Measurements from ENCODE around the gene POLR2E. TPM values are rescaled to one million over a fixed set of nuclear protein-coding genes. Genes with fewer than 3 reads are reported as not detected.

POLR2E gene
- polyA plus RNA-seq, 1 of the 3 experiments (the other 2 are of a cell fraction) = 283 TPM

DNA sequence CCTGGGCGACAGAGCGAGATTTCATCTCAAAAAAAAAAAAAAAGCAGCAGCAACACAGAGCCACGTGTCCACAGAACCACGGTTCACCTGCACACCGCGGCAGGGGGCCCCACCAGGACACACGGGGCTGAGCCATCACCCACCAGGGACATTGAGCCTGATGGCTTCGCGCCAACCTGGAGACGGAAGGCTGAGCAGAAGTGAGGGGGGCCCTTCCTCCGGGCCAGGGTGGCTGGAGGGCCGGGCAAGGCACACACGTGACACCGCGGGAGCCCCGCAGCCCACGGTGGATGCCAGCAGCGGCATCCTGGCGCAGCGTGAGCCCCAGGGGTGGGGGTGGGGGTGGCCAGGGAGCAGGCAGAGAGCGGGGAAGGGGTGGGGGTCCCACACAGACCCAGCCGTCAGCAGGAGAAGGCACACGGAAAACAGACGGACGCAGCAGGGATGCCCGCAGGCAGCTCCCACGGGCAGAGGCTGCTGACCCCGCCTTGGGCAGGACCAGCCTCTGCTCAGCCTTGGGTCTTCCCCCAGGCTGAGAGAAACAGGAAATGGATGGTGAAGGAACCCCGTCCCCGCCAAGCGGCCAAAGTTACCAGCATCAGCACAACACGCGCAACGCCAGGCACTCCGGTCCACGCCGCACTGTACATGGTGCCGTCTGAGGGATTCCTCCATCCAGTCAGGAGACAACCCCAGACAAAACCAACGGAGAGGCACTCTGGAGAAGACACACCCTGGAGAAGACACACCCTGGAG, 45.3 kb upstream of the POLR2E start (continued):
- TF ChIP-seq FOSL2 (IDR thresholded peaks at IDR 0.05; ENCODE audit: borderline replicate concordance, low read depth) (no peak), RCOR1 (IDR thresholded peaks at IDR 0.05; ENCODE audit: low read length) (no peak), NRF1 (IDR thresholded peaks at IDR 0.05; ENCODE audit: low read depth, low read length) (no peak)

DNA sequence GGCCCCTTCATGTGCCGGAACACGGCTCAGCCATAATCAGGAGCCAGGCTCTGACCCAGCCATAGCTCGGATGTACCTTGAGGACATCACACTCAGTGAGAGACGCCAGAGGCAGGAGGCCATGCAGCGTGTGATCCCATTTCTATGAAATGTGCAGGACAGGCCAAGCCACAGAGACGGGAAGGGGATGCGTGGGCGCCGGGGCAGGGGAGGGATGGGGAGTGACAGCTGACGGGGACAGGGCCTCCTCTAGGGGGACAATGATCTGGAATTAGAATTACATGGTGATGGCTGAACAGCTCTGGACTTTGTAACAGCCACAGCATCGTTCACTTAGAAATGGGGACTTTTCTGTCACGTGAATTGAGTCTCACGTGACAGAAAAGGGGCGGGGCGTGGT, 44.0 kb upstream of the POLR2E start:
- no peaks in the 10 kb centered on the region for H4K20me1 ChIP-seq (ENCODE audit: insufficient read depth)
- POLR2A ChIA-PET = no interaction called here
- H3K9me3 ChIP-seq = no peaks in the 10 kb centered on the region
- no peak overlapping the region for H3K27ac ChIP-seq (ENCODE audit: low read depth in 2 of 2, low read length in 1 of 2)
- H3K9ac ChIP-seq = no peak overlapping the region
- WGBS (ENCODE audit: low lambda C conversion rate) = 95% methylated on average over 15 of the region's 15 CpGs
- no peak overlapping the region for H3K4me2 ChIP-seq
- CTCF ChIA-PET = interaction anchor here (1.1 kb wide), 1 partner anchor 26 kb away, joined by 7 read pairs; no protein-coding TSS in a partner anchor
- no peaks in the 10 kb centered on the region for H3K27me3 ChIP-seq (ENCODE audit: insufficient read depth)
- H2AFZ ChIP-seq (ENCODE audit: low read depth) = no peak overlapping the region
- no peak for DNase-seq
- no peak for TF ChIP-seq RCOR1 (IDR thresholded peaks at IDR 0.05; ENCODE audit: low read length)
- no peak for TF ChIP-seq GABPA (IDR thresholded peaks at IDR 0.05; ENCODE audit: low read depth)
- no peak for TF ChIP-seq TCF12 (IDR thresholded peaks at IDR 0.05)
- TF ChIP-seq TAF1 (IDR thresholded peaks at IDR 0.05; ENCODE audit: borderline replicate concordance, low read depth, low read length) = no peak
- TF ChIP-seq SMC3 (IDR thresholded peaks at IDR 0.05; ENCODE audit: low read depth, low read length) = no peak
- no peak for TF ChIP-seq POLR2AphosphoS5 (IDR thresholded peaks at IDR 0.05; ENCODE audit: low read depth, low read length)
- TF ChIP-seq, protein P1, sequence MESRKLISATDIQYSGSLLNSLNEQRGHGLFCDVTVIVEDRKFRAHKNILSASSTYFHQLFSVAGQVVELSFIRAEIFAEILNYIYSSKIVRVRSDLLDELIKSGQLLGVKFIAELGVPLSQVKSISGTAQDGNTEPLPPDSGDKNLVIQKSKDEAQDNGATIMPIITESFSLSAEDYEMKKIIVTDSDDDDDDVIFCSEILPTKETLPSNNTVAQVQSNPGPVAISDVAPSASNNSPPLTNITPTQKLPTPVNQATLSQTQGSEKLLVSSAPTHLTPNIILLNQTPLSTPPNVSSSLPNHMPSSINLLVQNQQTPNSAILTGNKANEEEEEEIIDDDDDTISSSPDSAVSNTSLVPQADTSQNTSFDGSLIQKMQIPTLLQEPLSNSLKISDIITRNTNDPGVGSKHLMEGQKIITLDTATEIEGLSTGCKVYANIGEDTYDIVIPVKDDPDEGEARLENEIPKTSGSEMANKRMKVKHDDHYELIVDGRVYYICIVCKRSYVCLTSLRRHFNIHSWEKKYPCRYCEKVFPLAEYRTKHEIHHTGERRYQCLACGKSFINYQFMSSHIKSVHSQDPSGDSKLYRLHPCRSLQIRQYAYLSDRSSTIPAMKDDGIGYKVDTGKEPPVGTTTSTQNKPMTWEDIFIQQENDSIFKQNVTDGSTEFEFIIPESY (IDR thresholded peaks at IDR 0.05; ENCODE audit: borderline replicate concordance, low read depth) = no peak
- no peak for TF ChIP-seq RFX5 (IDR thresholded peaks at IDR 0.05; ENCODE audit: low read length)
- TF ChIP-seq, protein P2, sequence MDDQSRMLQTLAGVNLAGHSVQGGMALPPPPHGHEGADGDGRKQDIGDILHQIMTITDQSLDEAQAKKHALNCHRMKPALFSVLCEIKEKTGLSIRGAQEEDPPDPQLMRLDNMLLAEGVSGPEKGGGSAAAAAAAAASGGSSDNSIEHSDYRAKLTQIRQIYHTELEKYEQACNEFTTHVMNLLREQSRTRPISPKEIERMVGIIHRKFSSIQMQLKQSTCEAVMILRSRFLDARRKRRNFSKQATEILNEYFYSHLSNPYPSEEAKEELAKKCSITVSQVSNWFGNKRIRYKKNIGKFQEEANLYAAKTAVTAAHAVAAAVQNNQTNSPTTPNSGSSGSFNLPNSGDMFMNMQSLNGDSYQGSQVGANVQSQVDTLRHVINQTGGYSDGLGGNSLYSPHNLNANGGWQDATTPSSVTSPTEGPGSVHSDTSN (IDR thresholded peaks at IDR 0.05) = no peak
- peaks cover 4 to 9% of the 10 kb centered on the region in 2 experiments for H3K36me3 ChIP-seq (replicated peaks in 1 of 2; ENCODE audit: control insufficient read depth in 1 of 2, insufficient read depth in 2 of 2, low read length in 1 of 2)
- no peaks in the 10 kb centered on the region for H3K9me2 ChIP-seq
- no peaks in the 10 kb centered on the region for H3K4me1 ChIP-seq (ENCODE audit: control insufficient read depth in 1 of 2, insufficient read depth in 2 of 2, low read depth in 1 of 2, low read length in 1 of 2)
- H3K4me3 ChIP-seq (ENCODE audit: low read depth in 2 of 2, low read length in 1 of 2) = no peak overlapping the region
- H3F3A ChIP-seq (replicated peaks; ENCODE audit: insufficient read depth) = peaks cover 6% of the 10 kb centered on the region
- H3K79me2 ChIP-seq (ENCODE audit: insufficient read depth) = peaks cover 10% of the 10 kb centered on the region

DNA sequence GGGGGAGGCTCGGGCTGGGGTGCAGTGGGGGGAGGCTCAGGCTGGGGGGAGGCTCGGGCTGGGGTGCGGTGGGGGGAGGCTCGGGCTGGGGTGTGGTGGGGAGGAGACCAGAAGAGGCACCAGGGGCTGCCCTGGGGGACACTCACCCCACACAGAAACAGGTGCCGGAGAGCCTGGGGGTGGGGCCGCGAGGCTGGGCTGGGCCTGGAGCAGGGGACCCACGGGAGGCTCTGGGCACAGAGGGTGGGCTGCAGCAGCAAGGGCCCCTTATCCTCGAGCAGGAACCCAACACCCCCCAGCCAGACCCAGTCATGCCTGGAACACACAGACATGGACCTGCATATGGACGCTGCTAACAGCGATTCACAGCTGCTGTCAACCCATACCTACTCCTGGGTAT, 42.9 kb upstream of the POLR2E start:
- Histone ChIP-seq H3K9me3 (no peaks in the 10 kb centered on the region), H2AFZ (ENCODE audit: low read depth) (no peak overlapping the region), H3K9me2 (no peaks in the 10 kb centered on the region), H3K4me2 (no peak overlapping the region), H3K36me3 (replicated peaks in 1 of 2; ENCODE audit: control insufficient read depth in 1 of 2, insufficient read depth in 2 of 2, low read length in 1 of 2) (peaks cover 2 to 3% of the 10 kb centered on the region in 2 experiments), H3K4me1 (ENCODE audit: control insufficient read depth in 1 of 2, insufficient read depth in 2 of 2, low read depth in 1 of 2, low read length in 1 of 2) (no peaks in the 10 kb centered on the region), H3K27ac (ENCODE audit: low read depth in 2 of 2, low read length in 1 of 2) (no peak overlapping the region), H3K79me2 (ENCODE audit: insufficient read depth) (peaks cover 13% of the 10 kb centered on the region), H4K20me1 (ENCODE audit: insufficient read depth) (no peaks in the 10 kb centered on the region), H3F3A (replicated peaks; ENCODE audit: insufficient read depth) (peaks cover 6% of the 10 kb centered on the region), H3K4me3 (ENCODE audit: low read depth in 2 of 2, low read length in 1 of 2) (no peak overlapping the region), H3K27me3 (ENCODE audit: insufficient read depth) (no peaks in the 10 kb centered on the region), H3K9ac (no peak overlapping the region)
- ChIA-PET POLR2A (no interaction called here), CTCF (interaction anchor here (1.1 kb wide), 1 partner anchor 25 kb away, joined by 7 read pairs; no protein-coding TSS in a partner anchor)
- 87% methylated on average over 3 of the region's 11 CpGs for WGBS (ENCODE audit: low lambda C conversion rate)
- no peak for DNase-seq
- TF ChIP-seq, protein P3, sequence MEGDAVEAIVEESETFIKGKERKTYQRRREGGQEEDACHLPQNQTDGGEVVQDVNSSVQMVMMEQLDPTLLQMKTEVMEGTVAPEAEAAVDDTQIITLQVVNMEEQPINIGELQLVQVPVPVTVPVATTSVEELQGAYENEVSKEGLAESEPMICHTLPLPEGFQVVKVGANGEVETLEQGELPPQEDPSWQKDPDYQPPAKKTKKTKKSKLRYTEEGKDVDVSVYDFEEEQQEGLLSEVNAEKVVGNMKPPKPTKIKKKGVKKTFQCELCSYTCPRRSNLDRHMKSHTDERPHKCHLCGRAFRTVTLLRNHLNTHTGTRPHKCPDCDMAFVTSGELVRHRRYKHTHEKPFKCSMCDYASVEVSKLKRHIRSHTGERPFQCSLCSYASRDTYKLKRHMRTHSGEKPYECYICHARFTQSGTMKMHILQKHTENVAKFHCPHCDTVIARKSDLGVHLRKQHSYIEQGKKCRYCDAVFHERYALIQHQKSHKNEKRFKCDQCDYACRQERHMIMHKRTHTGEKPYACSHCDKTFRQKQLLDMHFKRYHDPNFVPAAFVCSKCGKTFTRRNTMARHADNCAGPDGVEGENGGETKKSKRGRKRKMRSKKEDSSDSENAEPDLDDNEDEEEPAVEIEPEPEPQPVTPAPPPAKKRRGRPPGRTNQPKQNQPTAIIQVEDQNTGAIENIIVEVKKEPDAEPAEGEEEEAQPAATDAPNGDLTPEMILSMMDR (IDR thresholded peaks at IDR 0.05) = no peak
- no peak for TF ChIP-seq SIN3A (IDR thresholded peaks at IDR 0.05; ENCODE audit: borderline replicate concordance, low read depth, low read length)
- TF ChIP-seq MEF2A (IDR thresholded peaks at IDR 0.05; ENCODE audit: borderline replicate concordance, low read depth) = no peak
- TF ChIP-seq, protein P4, sequence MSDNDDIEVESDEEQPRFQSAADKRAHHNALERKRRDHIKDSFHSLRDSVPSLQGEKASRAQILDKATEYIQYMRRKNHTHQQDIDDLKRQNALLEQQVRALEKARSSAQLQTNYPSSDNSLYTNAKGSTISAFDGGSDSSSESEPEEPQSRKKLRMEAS (IDR thresholded peaks at IDR 0.05; ENCODE audit: low read depth) = no peak
- TF ChIP-seq GATA2 (CRISPR knock-in tag; IDR thresholded peaks at IDR 0.05) = no peak
- TF ChIP-seq MXI1 (IDR thresholded peaks at IDR 0.05; ENCODE audit: low read depth, low read length) = no peak
- no peak for TF ChIP-seq GABPA (IDR thresholded peaks at IDR 0.05; ENCODE audit: low read depth)
- no peak for TF ChIP-seq TEAD4 (IDR thresholded peaks at IDR 0.05; ENCODE audit: borderline replicate concordance, insufficient read depth)
- no peak for TF ChIP-seq TCF12 (IDR thresholded peaks at IDR 0.05)
- no peak for TF ChIP-seq RXRA (IDR thresholded peaks at IDR 0.05; ENCODE audit: borderline replicate concordance, low read depth)
- TF ChIP-seq, protein P5, sequence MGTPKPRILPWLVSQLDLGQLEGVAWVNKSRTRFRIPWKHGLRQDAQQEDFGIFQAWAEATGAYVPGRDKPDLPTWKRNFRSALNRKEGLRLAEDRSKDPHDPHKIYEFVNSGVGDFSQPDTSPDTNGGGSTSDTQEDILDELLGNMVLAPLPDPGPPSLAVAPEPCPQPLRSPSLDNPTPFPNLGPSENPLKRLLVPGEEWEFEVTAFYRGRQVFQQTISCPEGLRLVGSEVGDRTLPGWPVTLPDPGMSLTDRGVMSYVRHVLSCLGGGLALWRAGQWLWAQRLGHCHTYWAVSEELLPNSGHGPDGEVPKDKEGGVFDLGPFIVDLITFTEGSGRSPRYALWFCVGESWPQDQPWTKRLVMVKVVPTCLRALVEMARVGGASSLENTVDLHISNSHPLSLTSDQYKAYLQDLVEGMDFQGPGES (IDR thresholded peaks at IDR 0.05; ENCODE audit: low read depth, low read length) = no peak
